CD4-positive, alpha-beta T cell treated with Interferon gamma for 1 hour (primary cell): Measurements from ENCODE around the gene NRGN.
"Not testable (repeated sequence)": the region's sequence is repeated elsewhere in the genome, so short reads cannot be mapped to it uniquely, and the experiment has no call there.

Experiments used
- DNase-seq: peaks from one replicate; pipeline ENCODE4 v3.0.0-alpha.2; 2020

NRGN gene

DNA sequence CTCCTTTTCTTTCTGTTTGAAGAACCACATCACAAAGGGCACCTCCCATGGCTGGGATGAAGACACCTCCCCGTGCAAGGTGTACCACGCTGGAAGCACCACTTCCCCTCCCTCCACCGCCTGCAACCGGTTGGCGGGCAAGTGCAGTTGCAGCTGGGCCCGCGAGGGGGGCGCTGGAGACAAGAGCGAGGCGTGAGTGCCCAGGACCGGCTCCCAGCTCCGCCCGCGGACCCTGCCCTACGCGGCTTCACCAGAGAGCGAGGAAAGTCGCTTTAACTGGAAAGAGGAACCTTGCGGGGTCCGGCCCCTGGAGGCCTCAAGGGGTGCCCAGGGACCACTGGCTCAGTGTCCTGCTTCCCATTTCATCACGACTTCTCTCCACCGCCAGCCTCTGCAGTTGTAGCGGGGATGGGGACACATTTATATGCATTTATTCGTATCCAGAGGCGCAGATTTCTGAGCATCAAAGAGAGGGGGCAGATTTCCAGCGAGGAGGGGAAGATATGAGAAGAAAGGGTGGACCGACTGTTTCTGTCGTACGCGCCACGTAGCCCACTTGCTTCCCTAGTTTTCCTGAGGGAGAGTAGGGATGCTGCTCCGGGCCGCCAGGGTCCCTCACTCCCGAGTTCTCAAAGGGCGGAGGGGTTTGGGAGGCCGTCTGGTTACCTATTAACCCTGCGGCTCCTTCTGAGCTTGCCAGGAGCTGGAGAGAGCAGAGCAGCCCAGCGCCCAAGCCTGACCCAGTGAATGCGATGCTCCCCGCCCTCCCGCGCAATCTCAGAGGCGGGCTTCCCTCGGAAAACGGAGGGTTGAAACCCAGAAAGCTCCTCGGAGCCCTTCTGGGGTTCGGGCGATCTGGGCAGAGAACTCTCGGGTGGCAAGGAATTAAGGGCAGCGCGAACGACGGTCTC, 18.9 kb downstream of the NRGN start:
- peak; percentile 73 for DNase-seq

DNA sequence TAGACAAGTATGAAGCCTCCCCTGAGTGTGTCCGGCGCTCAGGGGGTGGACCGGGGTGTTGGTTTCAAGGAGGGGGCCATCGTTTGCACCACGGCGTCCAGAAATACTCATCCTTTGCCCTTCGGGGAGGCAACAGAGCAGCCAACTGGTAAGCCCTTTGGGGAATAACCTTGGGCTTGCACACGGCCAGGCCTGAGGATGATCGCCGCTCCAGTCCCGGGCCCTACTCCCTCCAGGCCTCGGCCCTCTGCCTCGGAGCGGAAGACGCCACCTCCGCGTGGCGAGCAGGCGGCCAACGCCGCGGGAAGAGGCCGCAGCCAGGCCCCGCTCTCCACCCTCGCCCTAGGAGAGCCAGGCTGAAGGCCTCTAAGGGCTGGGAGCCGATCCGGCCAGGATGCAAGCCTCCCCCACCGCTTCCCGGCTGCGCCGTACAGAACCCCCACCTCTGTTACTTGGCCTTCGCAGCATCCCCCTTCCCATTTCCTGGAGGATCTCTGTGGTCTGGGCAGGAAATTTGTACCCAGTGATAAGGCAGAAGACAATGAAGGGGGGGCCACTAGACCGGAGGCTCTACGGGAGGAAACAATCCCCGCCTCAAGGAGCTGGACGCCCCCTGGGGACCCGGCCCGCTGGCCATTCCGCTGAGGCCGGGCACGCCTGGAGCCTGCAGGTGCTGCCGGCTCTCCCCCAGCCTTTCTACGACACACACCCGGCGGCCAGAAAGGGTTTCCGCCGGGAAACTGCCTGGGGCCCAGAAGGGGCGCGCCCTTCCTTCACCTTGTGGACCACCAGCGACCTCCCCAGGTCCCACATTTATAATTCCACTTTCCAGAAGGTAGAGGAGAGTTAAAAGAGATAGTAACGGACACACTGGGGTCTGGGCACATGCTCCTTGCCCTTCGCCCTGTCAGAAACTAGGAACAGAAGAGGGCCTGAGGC, 19.8 kb downstream of the NRGN start:
- no peak for DNase-seq

DNA sequence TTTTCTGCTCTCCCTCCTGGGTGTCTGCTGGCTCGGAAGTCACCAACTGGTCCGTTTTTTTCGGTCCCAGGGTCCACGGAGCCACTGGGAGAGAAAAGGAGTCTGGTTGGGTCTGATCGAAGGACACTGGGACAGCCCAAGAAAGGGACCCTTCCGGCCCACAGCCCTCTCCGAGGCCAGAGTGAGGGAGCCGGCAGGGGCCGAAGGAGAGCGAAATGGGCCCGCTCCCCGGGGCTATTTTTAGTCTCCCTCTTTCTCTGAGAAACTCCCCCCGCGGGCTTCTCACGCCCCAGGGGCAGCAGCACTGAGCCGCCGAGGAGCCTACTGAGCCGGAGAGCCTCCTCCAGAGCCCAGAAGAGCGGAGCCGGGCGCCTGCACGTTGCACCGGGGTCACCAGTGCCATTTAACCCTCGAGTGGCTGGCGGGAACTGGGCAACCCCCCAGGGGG, 20.5 kb downstream of the NRGN start:
- DNase-seq = peak; percentile 23

DNA sequence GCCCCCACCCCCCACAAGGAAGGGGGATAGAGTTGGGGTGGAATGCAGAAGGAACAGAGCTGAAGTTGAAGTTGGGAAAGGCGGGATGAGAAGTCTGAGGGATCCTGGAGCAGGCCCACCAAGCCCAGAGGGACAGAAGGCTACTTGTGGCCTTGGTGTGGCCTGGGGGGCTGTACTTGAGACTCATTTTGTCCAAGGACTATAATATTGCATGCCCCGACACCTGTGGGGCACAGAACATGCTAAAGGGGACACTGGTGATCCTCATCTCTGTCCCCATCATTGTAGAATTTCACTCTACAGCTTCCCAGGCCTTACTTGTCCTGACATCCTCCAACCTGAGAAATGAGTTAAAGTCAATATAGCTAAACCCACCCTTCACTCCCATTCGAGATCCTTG, 21.1 kb downstream of the NRGN start:
- no peak for DNase-seq

DNA sequence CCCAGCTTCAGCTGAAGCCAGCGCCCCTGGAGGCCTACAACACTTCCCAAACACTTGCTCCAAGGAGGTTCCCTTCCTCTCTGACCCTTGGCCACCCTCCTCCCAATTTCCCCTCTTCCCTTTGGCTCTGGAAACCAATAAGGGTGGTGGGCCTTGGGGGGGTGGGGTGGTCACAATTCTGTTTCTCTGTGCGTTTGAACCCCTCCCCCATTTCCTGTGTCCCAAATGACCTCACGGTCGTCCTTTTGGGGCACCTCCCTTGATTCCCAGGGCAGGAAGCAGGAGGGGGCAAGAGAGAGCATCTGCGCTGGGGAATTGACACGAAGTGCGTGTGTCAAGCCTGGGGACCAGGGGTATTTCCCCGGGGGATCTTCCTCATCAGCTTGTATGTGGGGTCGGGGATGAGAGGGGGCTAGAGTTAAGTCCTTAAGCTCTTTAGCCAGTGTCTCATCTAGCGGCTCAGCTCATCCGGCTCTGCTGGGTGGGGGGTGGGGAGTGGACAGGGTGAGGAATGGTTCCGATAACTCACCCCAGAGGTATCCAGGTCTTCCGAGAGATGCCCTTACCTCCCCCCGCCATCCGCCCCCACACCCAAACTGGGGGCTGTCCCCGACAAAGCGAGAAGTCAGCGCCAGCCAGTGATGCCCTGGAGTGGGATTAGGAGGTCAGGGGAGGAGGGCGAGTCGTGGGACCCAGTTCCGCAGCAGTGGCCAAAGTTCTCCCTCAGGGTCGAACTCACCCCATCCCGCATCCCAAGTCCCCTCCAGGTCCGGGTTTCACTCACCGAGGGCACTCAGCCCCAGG, 21.8 kb downstream of the NRGN start:
- DNase-seq = no peak

DNA sequence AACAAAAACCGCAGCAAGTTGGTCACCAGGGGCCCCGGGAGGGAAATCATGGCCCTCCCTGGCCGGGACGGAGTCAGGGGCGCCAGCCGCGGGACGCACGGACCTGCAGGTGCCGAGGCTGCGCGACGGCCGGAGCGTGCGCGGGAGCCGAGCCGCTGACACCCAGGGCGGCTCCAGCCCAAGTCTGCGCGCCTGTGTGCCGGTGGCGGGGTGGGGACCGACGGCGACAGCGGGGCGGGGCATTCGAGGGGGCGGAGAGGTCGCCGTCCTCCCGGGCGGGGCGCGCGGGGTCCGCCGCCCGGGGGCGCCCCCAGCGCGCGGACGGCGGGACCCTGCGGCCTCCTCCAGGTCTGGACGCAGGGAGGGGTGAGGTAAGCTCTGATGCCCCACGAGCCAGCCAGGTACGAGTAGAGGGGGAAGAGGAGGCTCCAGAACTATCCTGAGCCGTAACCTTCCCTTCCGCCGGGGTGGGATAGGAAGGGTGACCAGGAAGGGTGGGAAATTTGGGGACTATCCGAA, 22.4 kb downstream of the NRGN start, which contains the start of gene ESAM:
Gene ESAM, minus strand, starts transcription at position 186 of the 519 bp plus-strand sequence. Its CDS starts 136 bp downstream, at position 50.
- peak; percentile 67 for DNase-seq

DNA sequence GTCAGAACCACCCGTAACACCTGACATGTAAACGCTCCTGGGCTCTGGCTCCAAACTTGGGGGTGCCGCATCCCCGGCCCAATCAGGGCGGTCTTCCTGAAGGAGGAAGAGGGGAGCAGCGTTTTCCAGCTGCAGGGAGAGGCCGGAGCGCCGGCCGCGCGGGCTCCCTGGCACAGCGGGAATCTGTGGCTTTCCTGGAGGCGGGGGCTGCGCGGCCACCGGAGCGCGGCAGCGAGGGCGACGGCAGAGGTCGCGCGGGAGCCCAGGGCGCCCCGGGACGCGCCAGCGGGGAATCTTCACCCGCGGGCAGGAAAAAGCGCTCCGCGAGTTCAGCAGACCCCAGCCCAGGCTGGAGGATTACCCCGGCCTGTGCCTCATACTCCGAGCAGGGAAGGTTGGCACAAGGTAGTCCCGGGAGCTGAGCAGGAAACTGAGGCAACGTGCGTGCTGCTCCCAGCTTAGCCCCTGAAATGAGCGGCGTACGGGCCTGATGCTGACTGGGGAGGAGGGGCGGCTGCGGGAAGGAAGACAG, 22.9 kb downstream of the NRGN start:
- DNase-seq = no peak

DNA sequence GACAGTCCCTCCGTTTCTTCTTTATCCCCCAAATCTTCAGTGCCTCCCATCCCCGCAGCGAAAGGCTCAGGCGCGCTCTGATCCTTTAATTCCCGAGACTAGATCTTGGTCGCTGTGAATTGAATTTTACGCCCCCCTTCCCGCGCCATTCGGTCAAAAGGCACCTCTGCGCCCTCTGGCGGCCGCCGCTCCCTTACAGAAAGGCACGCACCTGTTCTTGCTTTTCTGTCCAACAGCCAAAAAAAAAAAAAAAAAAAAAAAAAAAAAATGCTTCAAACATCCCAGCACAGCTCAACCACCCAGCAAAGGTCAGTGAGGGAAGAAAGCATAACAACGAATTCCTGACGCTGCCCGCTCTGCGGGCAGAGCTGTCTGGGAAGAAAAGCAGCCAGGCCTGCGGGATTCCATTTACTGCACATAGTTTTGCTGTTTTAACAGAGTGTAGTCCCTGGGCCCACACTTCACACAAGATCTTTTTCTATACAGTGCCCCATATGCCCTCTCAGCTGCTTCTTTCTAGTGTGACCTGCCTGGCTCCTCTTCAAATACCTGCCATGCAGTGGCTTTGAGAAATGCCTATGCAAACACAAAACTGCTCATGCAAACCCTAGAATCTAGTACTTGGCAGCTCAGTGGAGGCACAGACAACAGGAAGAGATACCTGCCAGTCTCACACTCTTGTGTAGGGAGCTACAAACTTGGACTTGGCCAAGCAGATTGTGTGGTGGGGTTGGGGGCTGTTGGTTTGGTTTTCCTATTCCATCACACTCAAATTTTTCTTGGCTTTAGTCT, 23.6 kb downstream of the NRGN start:
- DNase-seq = peak; percentile 80

DNA sequence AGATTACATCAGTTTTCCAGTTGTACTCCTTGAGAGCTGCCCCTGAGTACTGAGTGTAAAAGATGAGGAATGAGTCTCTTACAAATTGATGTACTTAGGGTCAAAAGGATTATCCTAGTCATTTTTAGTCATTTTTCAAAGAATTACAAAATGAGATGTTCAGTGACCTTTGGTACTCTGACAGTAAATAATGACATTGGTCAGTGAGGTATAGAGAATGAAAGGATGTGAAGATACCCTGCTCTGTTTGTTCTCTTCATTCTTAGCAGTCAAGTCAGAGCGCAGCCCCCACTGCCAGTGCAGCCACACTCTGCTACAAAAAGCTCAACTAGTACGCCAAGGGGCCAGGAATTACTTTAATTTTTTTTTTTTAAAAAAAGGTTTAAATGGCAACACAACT, 26.4 kb downstream of the NRGN start:
- DNase-seq = no peak

DNA sequence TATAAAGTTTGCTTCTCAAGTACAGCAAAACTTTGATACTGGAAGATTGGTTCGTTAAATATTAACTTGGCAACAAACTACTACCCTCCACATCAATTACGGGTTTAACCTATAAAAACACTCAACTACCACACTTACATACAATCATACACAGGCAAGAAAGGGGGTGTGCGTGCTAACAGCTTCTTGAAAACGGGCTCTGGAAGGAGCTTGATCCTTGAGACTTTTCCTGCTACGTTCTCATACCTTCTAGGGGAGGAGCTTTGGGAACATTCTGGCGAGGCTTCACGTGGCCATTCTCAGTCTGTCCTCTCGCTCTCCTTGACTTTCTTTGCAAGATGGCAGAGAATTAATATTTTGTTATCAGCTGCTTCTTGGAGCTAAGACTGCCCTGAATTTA, 29.2 kb downstream of the NRGN start:
- no peak for DNase-seq

DNA sequence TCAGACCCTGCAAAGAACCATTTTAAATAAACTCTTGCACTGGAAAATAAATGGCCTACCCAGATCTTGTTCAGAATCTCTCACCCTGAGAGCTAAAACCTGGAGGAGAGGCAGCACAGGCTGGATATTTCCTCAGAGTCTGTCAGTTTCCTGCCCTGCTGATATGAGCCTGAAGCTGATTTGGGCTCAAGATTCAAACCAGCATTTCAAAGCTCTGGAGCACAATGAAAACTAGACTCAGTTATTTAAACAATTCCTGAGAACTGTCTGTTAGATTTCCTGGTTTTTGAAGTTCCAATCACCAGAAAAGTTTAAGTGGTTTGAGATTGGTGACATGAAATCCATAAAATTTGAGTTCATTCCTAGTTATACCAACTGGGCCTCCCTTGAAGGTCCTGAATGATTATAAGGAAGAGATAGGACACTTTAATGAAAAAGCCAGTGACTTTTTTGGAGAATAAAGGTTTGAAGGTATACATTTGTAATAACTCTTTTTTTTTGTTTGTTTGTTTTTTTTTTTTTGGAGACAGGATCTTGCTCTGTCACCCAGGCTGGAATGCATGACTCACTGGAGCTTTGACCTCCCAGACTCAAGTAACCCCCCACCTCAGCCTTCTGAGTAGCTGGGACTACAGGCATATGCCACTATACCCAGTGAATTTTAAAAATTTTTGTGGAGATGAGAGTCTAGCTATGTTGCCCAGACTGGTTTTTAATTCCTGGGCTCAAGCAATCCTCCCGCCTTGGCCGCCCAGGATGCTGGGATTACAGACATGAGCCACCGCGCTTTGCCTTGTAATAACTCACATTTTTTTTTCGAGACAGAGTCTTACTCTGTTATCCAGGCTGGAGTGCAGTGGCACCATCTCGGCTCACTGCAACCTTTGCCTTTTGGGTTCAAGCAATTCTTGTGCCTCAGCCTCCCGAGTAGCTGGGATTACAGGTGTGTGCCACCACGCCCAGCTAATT, 30.3 kb downstream of the NRGN start:
- no peak for DNase-seq

DNA sequence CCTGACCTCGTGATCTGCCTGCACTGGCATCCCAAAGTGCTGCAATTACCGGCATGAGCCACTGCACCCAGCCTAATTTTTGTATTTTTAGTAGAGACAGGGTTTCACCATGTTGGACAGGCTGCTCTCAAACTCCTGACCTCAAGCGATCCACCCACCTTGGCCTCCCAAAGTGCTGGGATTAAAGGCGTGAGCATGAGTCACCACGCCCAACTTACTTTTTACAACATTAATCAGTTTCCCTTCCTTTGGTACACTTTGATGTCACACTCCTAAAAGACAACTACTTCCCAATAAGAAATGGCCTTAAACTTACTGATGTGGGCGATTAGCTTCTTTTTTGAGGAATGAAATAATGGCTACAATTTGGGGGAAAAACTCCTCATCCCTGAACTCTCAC, 31.2 kb downstream of the NRGN start:
- DNase-seq = not testable (repeated sequence)

DNA sequence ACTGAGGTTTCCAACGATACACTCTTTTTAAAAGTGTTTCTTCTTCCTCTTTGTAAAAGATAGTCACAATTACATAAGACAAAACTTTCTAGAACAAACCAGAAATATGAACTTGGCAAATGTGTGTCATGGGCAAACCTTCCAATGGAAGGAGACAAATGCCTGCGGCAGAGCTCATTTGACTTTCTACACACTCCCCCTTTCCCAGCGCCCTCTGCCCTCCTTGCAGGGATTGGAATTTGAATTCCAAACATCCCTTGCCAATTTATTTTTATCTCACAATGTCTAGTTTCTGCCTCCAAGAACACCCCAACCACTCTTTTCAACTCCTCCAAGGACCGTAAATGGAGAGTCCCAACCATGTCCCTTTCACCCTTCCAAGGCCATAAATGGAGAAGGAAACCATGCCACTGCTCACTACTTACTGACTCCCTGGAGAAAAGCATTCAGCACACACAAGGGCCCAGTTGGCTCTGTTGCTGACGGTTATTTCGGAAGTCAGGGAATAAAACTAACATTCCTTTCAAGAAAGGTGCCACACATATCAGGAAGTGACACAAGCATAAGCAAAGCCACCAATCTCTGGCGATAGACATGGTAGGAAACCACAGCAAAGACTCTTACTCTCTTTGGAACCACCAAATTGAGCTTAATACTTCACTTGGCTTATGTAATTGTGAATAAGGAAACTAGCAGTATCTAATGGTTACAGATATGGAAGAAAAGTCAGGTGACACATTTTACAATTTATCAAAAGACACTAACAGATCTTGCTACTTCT, 37.3 kb downstream of the NRGN start:
- DNase-seq = no peak

DNA sequence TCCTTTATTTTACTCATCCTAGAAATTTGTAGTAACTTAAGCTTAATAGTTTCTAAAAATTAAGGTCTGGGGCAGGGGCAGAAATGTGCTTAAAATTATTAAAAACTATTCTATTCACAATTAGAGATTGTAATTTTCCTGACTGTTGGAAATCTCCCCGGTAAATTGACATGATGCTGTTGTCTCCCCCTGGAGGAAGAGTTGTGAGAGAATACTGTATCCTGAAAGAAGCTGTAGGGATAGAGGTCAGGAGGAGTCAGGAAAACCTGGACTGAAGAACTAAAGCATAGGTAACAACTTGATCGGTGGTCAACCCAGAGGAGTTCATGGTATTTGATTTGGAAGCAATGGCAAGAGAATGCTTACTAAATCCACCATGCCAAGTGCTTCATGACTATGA, 38.5 kb downstream of the NRGN start:
- DNase-seq = no peak

DNA sequence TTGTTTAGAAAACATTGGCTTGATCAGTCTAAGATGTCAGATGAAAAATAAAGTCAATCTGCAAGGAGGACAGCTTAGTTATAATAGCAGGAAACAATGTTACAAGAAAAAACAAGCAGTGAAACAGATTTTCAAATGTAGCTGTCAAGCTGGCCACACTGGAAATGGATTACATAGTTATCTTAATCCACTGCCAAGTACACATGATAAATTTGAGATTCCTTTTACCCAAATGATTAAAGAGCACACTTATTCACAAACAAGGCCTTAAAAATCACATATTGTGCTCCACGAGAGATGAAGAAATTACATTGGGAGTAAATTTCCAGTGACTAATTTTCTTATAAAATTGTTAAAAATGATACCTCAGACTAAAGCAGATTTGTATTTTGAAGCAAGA, 39.8 kb downstream of the NRGN start:
- no peak for DNase-seq

DNA sequence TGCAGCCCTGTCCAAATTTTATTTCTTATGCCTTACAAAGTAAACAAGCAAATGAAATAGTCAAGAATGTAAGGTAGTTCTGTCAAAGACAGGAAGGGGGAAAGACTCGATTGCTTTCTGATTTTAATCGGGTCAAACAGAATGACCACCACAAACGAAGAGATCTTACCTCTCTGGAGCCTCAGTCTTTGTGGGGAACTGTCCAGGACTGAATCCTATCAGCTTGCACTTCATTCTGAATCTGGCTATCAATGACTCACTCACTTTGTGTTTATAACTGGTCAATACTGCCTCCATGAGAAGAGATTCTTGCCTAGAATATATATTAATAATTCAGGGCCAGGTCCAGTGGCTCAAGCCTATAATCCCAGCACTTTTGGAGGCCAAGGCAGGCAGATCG, 43.3 kb downstream of the NRGN start:
- no peak for DNase-seq

DNA sequence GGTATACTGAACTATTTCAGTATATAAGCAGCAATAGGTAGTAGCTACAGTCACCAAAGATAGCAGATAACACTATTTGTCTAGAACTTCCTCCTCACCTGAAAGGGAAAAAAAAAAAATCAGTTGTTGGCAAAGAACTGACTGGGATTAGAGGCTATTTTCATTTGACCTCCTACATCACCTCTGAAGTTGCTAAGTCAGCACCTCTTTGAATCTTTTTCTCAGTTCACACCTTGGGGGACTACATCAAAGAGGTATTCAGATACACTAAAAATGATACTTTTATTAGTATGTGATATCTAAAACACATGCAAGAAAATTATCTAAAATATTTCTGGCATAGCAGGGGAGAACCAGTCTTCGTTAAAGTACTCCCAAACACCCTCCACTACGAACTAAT, 44.3 kb downstream of the NRGN start:
- DNase-seq = no peak

DNA sequence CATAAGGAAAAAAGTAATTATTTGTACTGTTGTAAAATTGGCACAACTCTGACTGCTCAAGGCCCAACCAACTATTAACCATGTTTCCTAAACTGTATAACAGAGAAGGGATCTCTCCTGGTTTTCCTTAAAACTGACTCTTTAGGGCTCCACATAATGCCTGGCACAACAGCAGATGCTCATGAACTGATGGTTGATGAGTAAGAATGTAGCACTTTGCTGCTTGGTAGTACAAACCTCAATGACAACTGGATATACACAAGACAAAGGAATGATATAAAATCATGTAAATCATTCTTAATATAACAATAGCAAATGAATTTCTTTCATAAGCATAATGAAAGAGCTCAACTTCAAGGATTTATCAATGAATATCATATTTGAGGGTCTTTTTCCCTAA, 48.8 kb downstream of the NRGN start:
- no peak for DNase-seq

DNA sequence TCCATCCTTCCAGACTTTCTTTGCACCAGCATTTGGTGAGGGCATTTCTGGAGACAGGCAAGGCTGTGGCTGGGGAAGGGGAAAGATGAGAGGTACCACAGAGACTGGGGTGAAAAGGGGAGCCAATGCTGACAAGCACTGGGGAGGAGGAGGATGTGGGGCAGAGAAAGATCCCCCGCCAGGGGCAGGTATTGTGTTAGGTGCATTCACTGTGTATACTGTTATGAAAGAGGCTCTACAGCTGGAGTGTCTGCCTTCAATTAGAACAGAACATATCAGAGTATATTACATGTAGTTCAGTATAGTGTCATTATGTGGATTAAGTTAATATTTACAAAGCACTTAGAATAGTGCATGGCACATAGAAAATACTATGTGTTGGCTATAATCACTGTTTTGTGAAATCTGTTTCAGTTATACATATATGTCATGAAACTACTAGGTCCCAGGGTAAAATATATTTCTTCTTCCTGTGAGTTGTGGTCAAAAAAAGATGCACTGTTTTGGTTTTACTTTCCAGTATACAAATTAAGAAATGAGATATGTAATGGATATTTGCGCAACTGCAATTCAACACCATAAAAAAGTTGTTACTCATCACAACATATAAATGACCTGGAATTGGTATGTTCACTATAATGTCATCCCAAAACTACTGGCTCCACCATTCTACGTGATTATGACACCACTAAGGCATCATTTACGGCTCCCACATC, 52.0 kb downstream of the NRGN start:
- no peak for DNase-seq
